PC-9 (cell line): ENCODE data around the gene RPS28. TPM values are rescaled to one million over a fixed set of nuclear protein-coding genes. Genes with fewer than 3 reads are reported as not detected.

Experiments used
- BruUV-seq: library from RNA; stranded (reverse); fragments of 400-500 nt; replicated peaks from 2 replicates; lab custom pipeline; 2021; lab: Mats Ljungman, UMichigan
- CTCF ChIA-PET: fragments of 300-600 bp; sonication (Branson Sonifier 250); formaldehyde crosslinking; loops from one replicate; lab custom pipeline; 2022; ENCODE audit warnings: antibody characterized with exemption; lab: Charles Lee
- POLR2A ChIA-PET: fragments of 300-600 bp; sonication (Branson Sonifier 250); formaldehyde crosslinking; loops from one replicate; lab custom pipeline; 2022; ENCODE audit warnings: antibody characterized with exemption; ENCODE audit not compliant: unreplicated experiment; lab: Charles Lee
- DNase-seq, 2 experiments: peaks; one replicate each; pipeline versions ENCODE4 v3.0.0 to v3.0.0-alpha.2; 2015 to 2022; ENCODE audit warnings: mixed read lengths in 1 of 2
- H2AFZ ChIP-seq: fragments of 200-600 bp; sonication (generic); 2 replicates; pipeline ENCODE4 v1.8.1; 2017; ENCODE audit warnings: antibody characterized with exemption
- H3F3A ChIP-seq: fragments of 200-600 bp; sonication (generic); 2 replicates; pipeline ENCODE4 v1.8.1; 2017; ENCODE audit warnings: antibody characterized with exemption, mild to moderate bottlenecking, low read depth; ENCODE audit not compliant: insufficient read depth
- H3K27ac ChIP-seq: fragments of 200-600 bp; sonication (generic); 2 replicates; pipeline ENCODE4 v1.6.1; 2016; ENCODE audit warnings: mixed run types
- H3K27me3 ChIP-seq: fragments of 200-600 bp; sonication (generic); 2 replicates; pipeline ENCODE4 v1.6.1; 2016; ENCODE audit warnings: low read depth, mixed run types; ENCODE audit not compliant: insufficient read depth
- H3K36me3 ChIP-seq: fragments of 200-600 bp; sonication (generic); 2 replicates; pipeline ENCODE4 v1.6.1; 2016; ENCODE audit warnings: low read depth, mixed run types
- H3K4me1 ChIP-seq: fragments of 200-600 bp; sonication (generic); replicated peaks from 2 replicates; pipeline ENCODE4 v1.6.1; 2016; ENCODE audit warnings: mixed run types; ENCODE audit not compliant: insufficient read depth
- H3K4me2 ChIP-seq: fragments of 200-600 bp; sonication (generic); 2 replicates; pipeline ENCODE4 v1.6.1; 2017; ENCODE audit warnings: mixed run types
- H3K4me3 ChIP-seq: fragments of 200-600 bp; sonication (generic); 2 replicates; pipeline ENCODE4 v1.6.1; 2016; ENCODE audit warnings: mixed run types
- H3K79me2 ChIP-seq: fragments of 200-600 bp; sonication (generic); 2 replicates; pipeline ENCODE4 v1.6.1; 2017; ENCODE audit warnings: low read depth, mixed run types
- H3K9me2 ChIP-seq: fragments of 200-600 bp; sonication (generic); 2 replicates; pipeline ENCODE4 v1.8.1; 2017; ENCODE audit warnings: mild to moderate bottlenecking; ENCODE audit not compliant: insufficient read depth
- H3K9me3 ChIP-seq: fragments of 200-600 bp; sonication (generic); 2 replicates; pipeline ENCODE4 v1.8.1; 2016; ENCODE audit warnings: low read depth; ENCODE audit not compliant: insufficient read depth
- H4K20me1 ChIP-seq: fragments of 200-600 bp; sonication (generic); 2 replicates; pipeline ENCODE4 v1.8.1; 2017; ENCODE audit not compliant: insufficient read depth
- CTCF ChIP-seq: fragments of 200-600 bp; sonication (generic); conservative IDR thresholded peaks from 2 replicates; pipeline ENCODE4 v1.6.1; 2017; ENCODE audit warnings: mixed run types, antibody characterized with exemption, mild to moderate bottlenecking, moderate library complexity
- EZH2 ChIP-seq: fragments of 200-600 bp; sonication (generic); IDR thresholded peaks from 2 replicates; pipeline ENCODE4 v1.8.0; 2017; ENCODE audit warnings: antibody characterized with exemption, low read depth
- intact Hi-C: fragments of 100-400 bp; cut with micrococcal nuclease; formaldehyde crosslinking; loops from one replicate; pipeline ENCODE4 v1.10.0; 2022; ENCODE audit not compliant: unreplicated experiment
- total RNA-seq: library from RNA; stranded (reverse); gene quantifications from 2 replicates; pipeline ENCODE4 v1.2.3, GENCODE V29; 2021

RPS28 gene
- total RNA-seq, 1 experiment from 2014 or later: 1,283 TPM

GRCh38 chr19:8325454-8325853, 4.2 kb downstream of the RPS28 start:
- ChIA-PET CTCF (no interaction called here), POLR2A (no interaction called here)
- no TSS peak for BruUV-seq
- Histone ChIP-seq H3K4me2 (no peak overlapping the region), H3K27ac (no peak overlapping the region), H3K4me1 (peaks cover 11% of the 10 kb centered on the region), H3K4me3 (no peak overlapping the region), H3K27me3 (no peaks in the 10 kb centered on the region), H4K20me1 (peaks cover 24% of the 10 kb centered on the region), H3F3A (peaks cover 48% of the 10 kb centered on the region; the same call in 1 of the 2 replicates), H3K9me2 (no peaks in the 10 kb centered on the region), H3K9me3 (no peaks in the 10 kb centered on the region), H2AFZ (no peak overlapping the region), H3K79me2 (peaks cover 34% of the 10 kb centered on the region), H3K36me3 (peaks cover 25% of the 10 kb centered on the region)
- intact Hi-C loops: no loop called here
- no peak for DNase-seq
- TF ChIP-seq EZH2 (no peak), CTCF (no peak)

- Histone ChIP-seq H3K4me1 (no peaks in the 10 kb centered on the region), H4K20me1 (no peaks in the 10 kb centered on the region), H3K79me2 (no peaks in the 10 kb centered on the region), H3K27me3 (no peaks in the 10 kb centered on the region), H3F3A (peaks cover 21% of the 10 kb centered on the region; the same call in 1 of the 2 replicates), H3K4me3 (no peak overlapping the region), H3K9me2 (no peaks in the 10 kb centered on the region), H2AFZ (no peak overlapping the region), H3K4me2 (no peak overlapping the region), H3K27ac (no peak overlapping the region), H3K9me3 (no peaks in the 10 kb centered on the region), H3K36me3 (no peaks in the 10 kb centered on the region)
- ChIA-PET CTCF (no interaction called here), POLR2A (no interaction called here)
- no peak for TF ChIP-seq CTCF
- DNase-seq: no peak
- BruUV-seq: no TSS peak
- intact Hi-C loops: no loop called here
These were observed 8.7 kb downstream of the RPS28 start for GRCh38 chr19:8329996-8330395.

GRCh38 chr19:8331263-8331845, 10.1 kb downstream of the RPS28 start:
- CTCF ChIA-PET: no interaction called here
- no TSS peak for BruUV-seq
- TF ChIP-seq CTCF (no peak), EZH2 (no peak)

More at GRCh38 chr19:8331263-8331845, 10.1 kb downstream of the RPS28 start:
- POLR2A ChIA-PET: no interaction called here
- peaks cover 22% of the 10 kb centered on the region; the same call in 1 of the 2 replicates for H3F3A ChIP-seq
- intact Hi-C loops: no loop called here
- no peaks in the 10 kb centered on the region for H3K4me1 ChIP-seq
- H2AFZ ChIP-seq: no peak overlapping the region
- no peaks in the 10 kb centered on the region for H4K20me1 ChIP-seq
- H3K9me2 ChIP-seq: no peaks in the 10 kb centered on the region
- no peak overlapping the region for H3K4me2 ChIP-seq
- no peaks in the 10 kb centered on the region for H3K36me3 ChIP-seq
- H3K9me3 ChIP-seq: no peaks in the 10 kb centered on the region
- no peak overlapping the region for H3K4me3 ChIP-seq
- no peak overlapping the region for H3K27ac ChIP-seq
- no peaks in the 10 kb centered on the region for H3K27me3 ChIP-seq
- no peak for DNase-seq
- no peaks in the 10 kb centered on the region for H3K79me2 ChIP-seq
